ENCODE results near the gene NDFIP1. TPM values are rescaled to one million over a fixed set of nuclear protein-coding genes. Genes with fewer than 3 reads are reported as not detected.

The NDFIP1 gene
- total RNA-seq, 1 experiment from 2014 or later: 40.7 TPM

GRCh38 chr5:142129446-142130066, 21.0 kb downstream of the NDFIP1 start:
- Histone ChIP-seq H3K4me1 (replicated peaks; ENCODE audit: insufficient read depth) (no peaks in the 10 kb centered on the region), H3F3A (ENCODE audit: insufficient read depth, low read depth) (no peaks in the 10 kb centered on the region; the same call in none of the 2 replicates), H3K4me2 (no peak overlapping the region), H3K4me3 (no peak overlapping the region), H3K9me2 (ENCODE audit: insufficient read depth) (no peaks in the 10 kb centered on the region), H3K36me3 (ENCODE audit: low read depth) (no peaks in the 10 kb centered on the region), H3K27ac (no peak overlapping the region; the same call in 1 of the 2 replicates), H4K20me1 (ENCODE audit: insufficient read depth) (no peaks in the 10 kb centered on the region; the same call in 1 of the 2 replicates), H3K27me3 (ENCODE audit: insufficient read depth, low read depth) (no peaks in the 10 kb centered on the region), H3K9me3 (ENCODE audit: insufficient read depth, low read depth) (no peaks in the 10 kb centered on the region), H3K79me2 (ENCODE audit: low read depth) (peaks cover 37% of the 10 kb centered on the region), H2AFZ (no peak overlapping the region)
- BruUV-seq (replicated peaks): no TSS peak
- TF ChIP-seq CTCF (conservative IDR thresholded peaks at IDR 0.05): no peak
- no peak for TF ChIP-seq EZH2 (IDR thresholded peaks at IDR 0.05; ENCODE audit: low read depth)
- intact Hi-C loops (cut with micrococcal nuclease; ENCODE audit: unreplicated experiment): loop anchor here (5.0 kb wide), 1 partner anchor 112 kb away; no protein-coding TSS in a partner anchor
- ChIA-PET POLR2A (ENCODE audit: unreplicated experiment) (interaction anchor here (0.6 kb wide), 1 partner anchor 206 kb away, joined by 5 read pairs; the partner anchor contains the start of gene DELE1), CTCF (interaction anchor here (0.6 to 1.1 kb wide), 2 partner anchors 102 to 139 kb away, joined by 4 to 11 read pairs; no protein-coding TSS in a partner anchor)
- no peak for DNase-seq

- Histone ChIP-seq H3K9me2 (ENCODE audit: insufficient read depth) (no peaks in the 10 kb centered on the region), H3K9me3 (ENCODE audit: insufficient read depth, low read depth) (no peaks in the 10 kb centered on the region), H3K4me1 (replicated peaks; ENCODE audit: insufficient read depth) (no peaks in the 10 kb centered on the region), H3K27me3 (ENCODE audit: insufficient read depth, low read depth) (no peaks in the 10 kb centered on the region), H3F3A (ENCODE audit: insufficient read depth, low read depth) (no peaks in the 10 kb centered on the region; the same call in none of the 2 replicates), H3K36me3 (ENCODE audit: low read depth) (peaks cover 6% of the 10 kb centered on the region; the same call in 1 of the 2 replicates), H2AFZ (no peak overlapping the region), H4K20me1 (ENCODE audit: insufficient read depth) (no peaks in the 10 kb centered on the region; the same call in none of the 2 replicates), H3K4me3 (no peak overlapping the region), H3K79me2 (ENCODE audit: low read depth) (peaks cover 19% of the 10 kb centered on the region), H3K4me2 (no peak overlapping the region), H3K27ac (no peak overlapping the region)
- BruUV-seq (replicated peaks): no TSS peak
- intact Hi-C loops (cut with micrococcal nuclease; ENCODE audit: unreplicated experiment): loop anchor here (5.0 kb wide), 1 partner anchor 114 kb away; no protein-coding TSS in a partner anchor
- ChIA-PET POLR2A (ENCODE audit: unreplicated experiment) (no interaction called here), CTCF (interaction anchor here (0.6 kb wide), 1 partner anchor 117 kb away, joined by 3 read pairs; no protein-coding TSS in a partner anchor)
- TF ChIP-seq EZH2 (IDR thresholded peaks at IDR 0.05; ENCODE audit: low read depth) (no peak), CTCF (conservative IDR thresholded peaks at IDR 0.05) (no peak)
- no peak for DNase-seq
Observed at GRCh38 chr5:142131394-142131793, 22.8 kb downstream of the NDFIP1 start.

GRCh38 chr5:142132916-142133315, 24.3 kb downstream of the NDFIP1 start:
- no peaks in the 10 kb centered on the region; the same call in none of the 2 replicates for H3F3A ChIP-seq (ENCODE audit: insufficient read depth, low read depth)
- H3K4me3 ChIP-seq: no peak overlapping the region
- POLR2A ChIA-PET (ENCODE audit: unreplicated experiment): no interaction called here
- TF ChIP-seq EZH2 (IDR thresholded peaks at IDR 0.05; ENCODE audit: low read depth): no peak
- TF ChIP-seq CTCF (conservative IDR thresholded peaks at IDR 0.05): no peak
- H4K20me1 ChIP-seq (ENCODE audit: insufficient read depth): no peaks in the 10 kb centered on the region; the same call in none of the 2 replicates
- CTCF ChIA-PET: no interaction called here
- no peaks in the 10 kb centered on the region for H3K9me3 ChIP-seq (ENCODE audit: insufficient read depth, low read depth)
- H2AFZ ChIP-seq: no peak overlapping the region
- no peak overlapping the region for H3K27ac ChIP-seq
- peaks cover 6% of the 10 kb centered on the region for H3K79me2 ChIP-seq (ENCODE audit: low read depth)
- peaks cover 6% of the 10 kb centered on the region; the same call in 1 of the 2 replicates for H3K36me3 ChIP-seq (ENCODE audit: low read depth)
- intact Hi-C loops (cut with micrococcal nuclease; ENCODE audit: unreplicated experiment): loop anchor here (5.0 kb wide), 1 partner anchor 116 kb away; no protein-coding TSS in a partner anchor
- BruUV-seq (replicated peaks): no TSS peak
- no peaks in the 10 kb centered on the region for H3K27me3 ChIP-seq (ENCODE audit: insufficient read depth, low read depth)
- H3K4me2 ChIP-seq: no peak overlapping the region
- DNase-seq: no peak
- no peaks in the 10 kb centered on the region for H3K9me2 ChIP-seq (ENCODE audit: insufficient read depth)
- H3K4me1 ChIP-seq (replicated peaks; ENCODE audit: insufficient read depth): no peaks in the 10 kb centered on the region
